ENCODE measurements around the gene MYLK2. TPM values are rescaled to one million over a fixed set of nuclear protein-coding genes. Genes with fewer than 3 reads are reported as not detected.

Gene MYLK2
- total and polyA plus RNA-seq, 8 donors: 1.8 to 10.8 (median 4.3) TPM

DNA sequence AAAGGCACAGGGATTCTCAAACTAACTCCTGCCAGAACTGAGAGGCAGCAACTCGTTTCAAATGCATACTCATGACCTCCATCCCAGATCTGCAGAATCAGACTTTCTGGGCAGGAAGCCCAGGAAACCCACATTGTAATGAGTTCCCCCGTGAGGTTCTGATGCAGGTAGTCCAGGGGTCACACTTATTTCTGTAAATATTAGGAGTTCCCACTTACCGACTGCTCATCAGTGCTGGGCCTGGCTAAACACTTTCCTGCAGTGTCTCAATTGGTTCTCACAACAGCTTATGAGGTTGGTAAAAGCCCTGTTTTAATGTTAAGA lies 39.6 kb downstream of the MYLK2 start:
- H3K9me3 ChIP-seq: no peaks in the 10 kb centered on the region
- DNase-seq (no peak), FAIRE-seq (no peak), ATAC-seq (no peak)
- intact Hi-C loops (cut with DNase I): no loop called here
- H3K36me3 ChIP-seq: no peaks in the 10 kb centered on the region
- peaks cover 0 to 10% (median 7%) of the 10 kb centered on the region in 3 donors for H3K4me1 ChIP-seq
- H3K27ac ChIP-seq: no peak overlapping the region
- H3K27me3 ChIP-seq: peaks cover 0 to 2% (median 0%) of the 10 kb centered on the region in 4 donors
- TF ChIP-seq, protein P1, sequence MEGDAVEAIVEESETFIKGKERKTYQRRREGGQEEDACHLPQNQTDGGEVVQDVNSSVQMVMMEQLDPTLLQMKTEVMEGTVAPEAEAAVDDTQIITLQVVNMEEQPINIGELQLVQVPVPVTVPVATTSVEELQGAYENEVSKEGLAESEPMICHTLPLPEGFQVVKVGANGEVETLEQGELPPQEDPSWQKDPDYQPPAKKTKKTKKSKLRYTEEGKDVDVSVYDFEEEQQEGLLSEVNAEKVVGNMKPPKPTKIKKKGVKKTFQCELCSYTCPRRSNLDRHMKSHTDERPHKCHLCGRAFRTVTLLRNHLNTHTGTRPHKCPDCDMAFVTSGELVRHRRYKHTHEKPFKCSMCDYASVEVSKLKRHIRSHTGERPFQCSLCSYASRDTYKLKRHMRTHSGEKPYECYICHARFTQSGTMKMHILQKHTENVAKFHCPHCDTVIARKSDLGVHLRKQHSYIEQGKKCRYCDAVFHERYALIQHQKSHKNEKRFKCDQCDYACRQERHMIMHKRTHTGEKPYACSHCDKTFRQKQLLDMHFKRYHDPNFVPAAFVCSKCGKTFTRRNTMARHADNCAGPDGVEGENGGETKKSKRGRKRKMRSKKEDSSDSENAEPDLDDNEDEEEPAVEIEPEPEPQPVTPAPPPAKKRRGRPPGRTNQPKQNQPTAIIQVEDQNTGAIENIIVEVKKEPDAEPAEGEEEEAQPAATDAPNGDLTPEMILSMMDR (IDR thresholded peaks at IDR 0.05): no peak
- WGBS, 2 donors: 51% methylated on average over 3 of the region's 3 CpGs
- H3K4me3 ChIP-seq: no peak overlapping the region

DNA sequence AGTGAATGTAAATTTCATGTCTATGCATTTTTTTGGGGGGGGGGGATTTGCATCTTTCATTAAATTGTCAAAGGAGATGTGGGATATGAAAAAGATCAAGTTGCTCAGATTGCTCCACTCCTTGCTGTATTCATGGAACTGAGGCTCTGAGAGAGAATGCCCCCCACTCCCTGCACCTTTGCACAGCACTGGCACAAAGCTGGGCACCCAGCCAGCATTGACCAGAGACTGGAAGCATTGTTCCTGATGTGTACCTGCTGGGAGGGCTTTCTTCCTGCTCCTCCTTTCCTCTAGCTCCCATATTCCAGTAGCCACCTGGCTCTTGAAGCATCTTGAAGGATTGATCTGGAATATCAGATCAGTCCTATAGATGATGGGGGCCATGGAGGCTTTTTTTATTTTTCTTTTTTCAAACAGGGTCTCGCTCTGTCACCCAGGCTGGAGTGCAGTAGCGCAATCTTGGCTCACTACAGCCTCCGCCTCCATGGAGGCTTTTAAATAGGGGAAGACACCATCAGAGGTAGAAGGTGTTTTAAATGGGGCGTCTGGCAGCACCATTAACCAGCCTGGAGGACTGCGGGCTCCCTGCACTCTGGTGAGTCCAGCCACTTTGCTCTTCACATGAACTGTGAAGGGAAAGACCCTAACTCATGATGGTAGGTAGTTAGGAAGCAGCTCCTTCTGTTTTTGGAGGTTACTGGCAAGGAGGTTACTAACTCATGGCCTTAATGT lies 40.3 kb downstream of the MYLK2 start:
- WGBS, 2 donors: 81% methylated on average over 5 of the region's 5 CpGs
- peaks cover 0 to 10% (median 7%) of the 10 kb centered on the region in 3 donors for H3K4me1 ChIP-seq
- DNase-seq: no peak
- TF ChIP-seq, protein P1 (IDR thresholded peaks at IDR 0.05): no peak
- H3K4me3 ChIP-seq: no peak overlapping the region
- H3K9me3 ChIP-seq: no peaks in the 10 kb centered on the region
- no peak overlapping the region for H3K27ac ChIP-seq
- no peaks in the 10 kb centered on the region for H3K36me3 ChIP-seq
- intact Hi-C loops (cut with DNase I): no loop called here
- peaks cover 0 to 2% (median 0%) of the 10 kb centered on the region in 4 donors for H3K27me3 ChIP-seq
- ATAC-seq: no peak
- no peak for FAIRE-seq

GRCh38 chr20:31859998-31860380 lies 40.8 kb downstream of the MYLK2 start:
- ATAC-seq (no peak), FAIRE-seq (no peak), DNase-seq (no peak)
- H3K4me1 ChIP-seq: peaks cover 0 to 10% (median 7%) of the 10 kb centered on the region in 3 donors
- no peaks in the 10 kb centered on the region for H3K9me3 ChIP-seq
- H3K4me3 ChIP-seq: no peak overlapping the region
- no peaks in the 10 kb centered on the region for H3K36me3 ChIP-seq
- intact Hi-C loops (cut with DNase I): no loop called here
- peaks cover 0 to 2% (median 0%) of the 10 kb centered on the region in 4 donors for H3K27me3 ChIP-seq
- 39 to 42% methylated on average over 7 of the region's 7 CpGs for WGBS, 2 donors
- TF ChIP-seq, protein P1 (IDR thresholded peaks at IDR 0.05): no peak
- no peak overlapping the region for H3K27ac ChIP-seq

GRCh38 chr20:31860390-31861134 lies 41.4 kb downstream of the MYLK2 start:
- H3K4me3 ChIP-seq: peak overlapping the region in 2 of 4 donors; percentile 49 to 72
- WGBS, 2 donors: 9 to 13% methylated on average over 13 to 15 of the region's 15 CpGs
- DNase-seq: peak in 1 of 6 donors; percentile 42
- TF ChIP-seq, protein P1 (IDR thresholded peaks at IDR 0.05): no peak
- peak; percentile 52 to 78 (median 65) for ATAC-seq
- intact Hi-C loops (cut with DNase I): no loop called here
- peaks cover 0 to 10% (median 7%) of the 10 kb centered on the region in 3 donors for H3K4me1 ChIP-seq
- H3K9me3 ChIP-seq: no peaks in the 10 kb centered on the region
- H3K27me3 ChIP-seq: peaks cover 0 to 2% (median 0%) of the 10 kb centered on the region in 4 donors
- no peak for FAIRE-seq
- H3K27ac ChIP-seq: no peak overlapping the region
- H3K36me3 ChIP-seq: no peaks in the 10 kb centered on the region

DNA sequence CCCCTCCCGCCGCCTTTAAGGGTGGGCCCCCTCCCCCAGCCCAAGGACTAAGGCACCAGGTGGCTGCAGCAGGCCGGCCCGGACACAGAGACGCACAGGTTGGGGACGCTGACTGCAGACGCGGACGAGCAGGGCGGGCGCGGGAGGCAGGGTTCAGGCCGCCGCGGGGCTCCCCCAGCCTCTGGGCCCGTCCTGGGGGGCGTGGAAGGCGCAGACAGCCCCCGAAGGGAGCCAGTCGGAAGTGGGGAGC lies 41.9 kb downstream of the MYLK2 start:
- no peak for FAIRE-seq
- Histone ChIP-seq H3K9me3 (no peaks in the 10 kb centered on the region), H3K36me3 (no peaks in the 10 kb centered on the region), H3K27ac (no peak overlapping the region), H3K4me1 (peaks cover 0 to 10% (median 7%) of the 10 kb centered on the region in 3 donors), H3K4me3 (peak overlapping the region; percentile 7 to 72 (median 34)), H3K27me3 (peaks cover 0 to 2% (median 0%) of the 10 kb centered on the region in 4 donors)
- peak; percentile 55 to 66 (median 60) for ATAC-seq
- WGBS, 2 donors: 0% methylated on average over 17 to 20 of the region's 20 CpGs
- intact Hi-C loops (cut with DNase I): no loop called here
- TF ChIP-seq, protein P1 (IDR thresholded peaks at IDR 0.05): no peak
- no peak for DNase-seq
